ENCODE results near the gene CD37. TPM values are rescaled to one million over a fixed set of nuclear protein-coding genes. Genes with fewer than 3 reads are reported as not detected.
A peak's percentile ranks its signal among the peaks of the same experiment; 100 is the strongest.

Gene CD37
- total RNA-seq, 1 donor from 2014 or later: not detected

DNA sequence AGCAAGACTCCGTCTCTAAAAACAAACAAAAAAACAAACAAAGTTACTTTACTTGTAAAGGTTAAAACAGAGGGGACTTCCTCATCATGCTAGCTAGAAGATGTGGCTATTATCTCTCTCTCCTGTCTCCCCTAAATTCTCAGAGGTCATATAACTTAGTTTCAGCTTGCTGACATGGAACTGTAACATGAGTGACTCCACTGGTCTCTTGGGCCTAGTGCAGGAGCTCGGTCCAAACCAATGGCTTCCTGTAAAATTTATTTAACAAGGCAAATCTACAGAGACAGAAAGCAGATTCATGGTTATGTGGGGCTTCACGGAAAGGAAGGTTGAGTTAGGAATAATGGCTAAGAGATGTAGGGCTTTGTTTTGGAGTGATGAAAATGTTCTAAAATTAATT lies 43.3 kb downstream of the CD37 start:
- Histone ChIP-seq H3K27me3 (ENCODE audit: control insufficient read depth, insufficient read depth, low read length) (no peaks in the 10 kb centered on the region), H3K36me3 (ENCODE audit: control insufficient read depth, insufficient read depth, low read length) (no peaks in the 10 kb centered on the region), H3K4me3 (ENCODE audit: low read depth, low read length) (no peak overlapping the region)
- FAIRE-seq (no peak), DNase-seq (ENCODE audit: low read depth) (no peak)
- TF ChIP-seq CTCF (IDR thresholded peaks at IDR 0.05; ENCODE audit: insufficient read depth, low read length, severe bottlenecking): no peak

DNA sequence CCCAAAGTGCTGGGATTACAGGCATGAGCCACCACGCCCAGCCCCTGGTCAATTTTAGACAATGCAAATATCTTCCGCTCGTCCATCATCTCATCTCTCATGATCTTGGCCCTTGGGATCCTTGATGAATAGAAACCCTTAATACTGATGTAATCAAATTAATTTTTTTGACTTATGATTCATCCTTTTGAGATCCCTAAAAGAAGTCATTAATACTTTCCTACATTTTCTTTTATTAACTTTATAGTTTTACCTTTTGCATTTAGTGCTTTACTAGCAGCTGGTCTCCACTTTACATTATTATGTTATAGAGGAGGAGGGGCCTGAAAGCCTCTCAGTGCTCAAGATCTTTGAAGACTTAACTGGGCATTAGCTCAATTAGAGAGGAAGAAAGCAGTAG lies 45.2 kb downstream of the CD37 start:
- DNase-seq (ENCODE audit: low read depth): no peak
- no peak for FAIRE-seq
- TF ChIP-seq CTCF (IDR thresholded peaks at IDR 0.05; ENCODE audit: insufficient read depth, low read length, severe bottlenecking): no peak
- no peak overlapping the region for H3K4me3 ChIP-seq (ENCODE audit: low read depth, low read length)
- no peaks in the 10 kb centered on the region for H3K27me3 ChIP-seq (ENCODE audit: control insufficient read depth, insufficient read depth, low read length)
- H3K36me3 ChIP-seq (ENCODE audit: control insufficient read depth, insufficient read depth, low read length): no peaks in the 10 kb centered on the region

GRCh38 chr19:49382639-49383038 lies 47.4 kb downstream of the CD37 start:
- no peak for FAIRE-seq
- Histone ChIP-seq H3K4me3 (ENCODE audit: low read depth, low read length) (no peak overlapping the region), H3K36me3 (ENCODE audit: control insufficient read depth, insufficient read depth, low read length) (no peaks in the 10 kb centered on the region), H3K27me3 (ENCODE audit: control insufficient read depth, insufficient read depth, low read length) (no peaks in the 10 kb centered on the region)
- TF ChIP-seq CTCF (IDR thresholded peaks at IDR 0.05; ENCODE audit: insufficient read depth, low read length, severe bottlenecking): no peak
- no peak for DNase-seq (ENCODE audit: low read depth)

DNA sequence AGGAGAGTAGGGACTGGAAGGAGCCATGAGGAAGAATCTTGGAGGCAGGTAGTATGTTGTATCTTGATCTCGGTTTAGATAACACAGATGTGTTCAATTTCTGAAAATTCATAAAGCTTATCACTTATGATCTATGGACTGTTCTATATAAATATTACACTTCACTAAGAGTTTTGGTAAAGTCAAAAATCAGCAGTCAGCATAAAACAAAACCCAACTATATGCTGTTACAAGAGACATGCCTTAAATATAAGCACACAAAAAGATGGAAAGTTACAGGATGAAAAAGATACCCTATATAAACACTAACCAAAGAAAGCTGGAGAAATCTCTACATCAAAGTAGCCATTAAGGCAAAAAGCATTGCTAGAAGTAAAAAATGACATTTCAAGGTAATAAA lies 48.4 kb downstream of the CD37 start:
- Histone ChIP-seq H3K4me3 (ENCODE audit: low read depth, low read length) (no peak overlapping the region), H3K27me3 (ENCODE audit: control insufficient read depth, insufficient read depth, low read length) (no peaks in the 10 kb centered on the region), H3K36me3 (ENCODE audit: control insufficient read depth, insufficient read depth, low read length) (no peaks in the 10 kb centered on the region)
- DNase-seq (ENCODE audit: low read depth): no peak
- FAIRE-seq: no peak
- TF ChIP-seq CTCF (IDR thresholded peaks at IDR 0.05; ENCODE audit: insufficient read depth, low read length, severe bottlenecking): no peak

GRCh38 chr19:49387936-49388372 lies 52.7 kb downstream of the CD37 start, which contains the start of gene KASH5:
Gene KASH5, plus strand, starts transcription at chr19:49388249. Its CDS starts 2,635 bp downstream, at chr19:49390884.
- no peaks in the 10 kb centered on the region for H3K36me3 ChIP-seq (ENCODE audit: control insufficient read depth, insufficient read depth, low read length)
- no peaks in the 10 kb centered on the region for H3K27me3 ChIP-seq (ENCODE audit: control insufficient read depth, insufficient read depth, low read length)
- FAIRE-seq (no peak), DNase-seq (ENCODE audit: low read depth) (peak; percentile 31)
- H3K4me3 ChIP-seq (ENCODE audit: low read depth, low read length): peak within 1 kb of the TSS; percentile 6
- no peak for TF ChIP-seq CTCF (IDR thresholded peaks at IDR 0.05; ENCODE audit: insufficient read depth, low read length, severe bottlenecking)

DNA sequence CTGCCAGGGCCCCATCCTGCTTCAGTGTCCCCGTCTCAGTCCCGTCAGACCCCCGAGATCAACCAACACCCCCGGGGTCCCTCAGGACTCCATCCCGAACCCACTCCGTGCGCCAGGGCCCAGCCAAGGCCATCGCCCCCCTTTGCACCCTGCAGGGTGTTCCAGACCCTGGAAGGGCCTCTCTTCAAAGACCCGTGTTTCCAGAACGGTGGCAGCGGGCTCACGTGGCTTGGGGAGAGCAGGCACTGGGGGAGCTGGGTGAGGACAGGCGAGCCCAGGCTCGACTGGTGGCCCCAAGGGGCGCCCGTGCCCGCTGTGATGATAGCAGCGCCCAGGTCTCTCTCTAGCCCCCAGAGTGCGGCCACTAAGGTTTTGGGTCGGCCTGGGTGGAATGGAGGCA lies 54.2 kb downstream of the CD37 start:
- Histone ChIP-seq H3K27me3 (ENCODE audit: control insufficient read depth, insufficient read depth, low read length) (no peaks in the 10 kb centered on the region), H3K4me3 (ENCODE audit: low read depth, low read length) (no peak overlapping the region), H3K36me3 (ENCODE audit: control insufficient read depth, insufficient read depth, low read length) (no peaks in the 10 kb centered on the region)
- TF ChIP-seq CTCF (IDR thresholded peaks at IDR 0.05; ENCODE audit: insufficient read depth, low read length, severe bottlenecking): no peak
- FAIRE-seq (no peak), DNase-seq (ENCODE audit: low read depth) (no peak)

Data from bronchial epithelial cell (primary cell).